IMR-90 (cell line): ENCODE measurements around the gene PCDHGB7. TPM values are rescaled to one million over a fixed set of nuclear protein-coding genes. Genes with fewer than 3 reads are reported as not detected.

Experiments used
- ATAC-seq: fragments of 200-7000 bp; cut with Tn5 transposase; 2 replicates; pipeline ENCODE4 v1.9.1; 2020; ENCODE audit warnings: low read depth, mild to moderate bottlenecking, moderate library complexity
- BruUV-seq: library from RNA; stranded (reverse); fragments of 400-500 nt; replicated peaks from 2 replicates; lab custom pipeline; 2021; lab: Mats Ljungman, UMichigan
- CTCF ChIA-PET: fragments of 300-600 bp; formaldehyde crosslinking; extraction: SDS; loops from one replicate; lab custom pipeline; 2021; ENCODE audit warnings: antibody characterized with exemption; lab: Yijun Ruan, JAX
- POLR2A ChIA-PET: fragments of 300-600 bp; sonication (Branson Sonifier 250); formaldehyde crosslinking; loops from one replicate; lab custom pipeline; 2022; ENCODE audit warnings: antibody characterized with exemption; ENCODE audit not compliant: unreplicated experiment; lab: Charles Lee
- DNase-seq: peaks from one replicate; pipeline ENCODE4 v3.0.0; 2013
- H2AFZ ChIP-seq: replicated peaks from 2 replicates; pipeline ENCODE3; 2013; ENCODE audit warnings: low read length, mild to moderate bottlenecking; ENCODE audit not compliant: poor library complexity
- H2AK5ac ChIP-seq: 2 replicates; pipeline ENCODE4 v1.6.1; 2013; ENCODE audit warnings: low read depth, low read length, inconsistent platforms
- H2AK9ac ChIP-seq: replicated peaks from 2 replicates; pipeline ENCODE3; 2013; ENCODE audit warnings: mild to moderate bottlenecking, low read depth, low read length, moderate library complexity; ENCODE audit not compliant: poor library complexity
- H2BK120ac ChIP-seq: 2 replicates; pipeline ENCODE4 v1.6.1; 2013; ENCODE audit warnings: low read depth, low read length, inconsistent platforms
- H2BK15ac ChIP-seq: 3 replicates; pipeline ENCODE4 v1.6.1; 2013; ENCODE audit warnings: low read depth, low read length, inconsistent platforms
- H2BK20ac ChIP-seq: 2 replicates; pipeline ENCODE4 v1.6.1; 2013; ENCODE audit warnings: low read depth, mild to moderate bottlenecking, inconsistent platforms, low read length, moderate library complexity
- H2BK5ac ChIP-seq: 2 replicates; pipeline ENCODE4 v1.6.1; 2013; ENCODE audit warnings: mild to moderate bottlenecking, low read depth, low read length, inconsistent platforms; ENCODE audit not compliant: poor library complexity, severe bottlenecking
- H3K14ac ChIP-seq: replicated peaks from 2 replicates; pipeline ENCODE4 v1.6.1; 2013; ENCODE audit warnings: low read depth, low read length, inconsistent platforms
- H3K18ac ChIP-seq: 2 replicates; pipeline ENCODE4 v1.6.1; 2013; ENCODE audit warnings: low read depth, low read length, control low read depth
- H3K23ac ChIP-seq: 2 replicates; pipeline ENCODE4 v1.6.1; 2013; ENCODE audit warnings: low read depth, low read length, inconsistent platforms
- H3K27ac ChIP-seq: 2 replicates; pipeline ENCODE4 v1.5.1; 2013; ENCODE audit warnings: mild to moderate bottlenecking, control low read depth, low read length; ENCODE audit not compliant: insufficient read depth
- H3K27me3 ChIP-seq: 2 replicates; pipeline ENCODE4 v1.6.1; 2013; ENCODE audit warnings: low read length; ENCODE audit not compliant: control insufficient read depth, insufficient read depth
- H3K36me3 ChIP-seq: 2 replicates; pipeline ENCODE4 v1.6.1; 2013; ENCODE audit warnings: low read length, mixed read lengths; ENCODE audit not compliant: control insufficient read depth, insufficient read depth
- H3K4ac ChIP-seq: 2 replicates; pipeline ENCODE4 v1.6.1; 2013; ENCODE audit warnings: low read depth, low read length, inconsistent platforms
- H3K4me1 ChIP-seq: 2 replicates; pipeline ENCODE4 v1.6.1; 2013; ENCODE audit warnings: low read length, mixed read lengths; ENCODE audit not compliant: control insufficient read depth, insufficient read depth
- H3K4me2 ChIP-seq: 2 replicates; pipeline ENCODE4 v1.6.1; 2013; ENCODE audit warnings: low read depth, mild to moderate bottlenecking, control low read depth, low read length, moderate library complexity
- H3K4me3 ChIP-seq: 2 replicates; pipeline ENCODE4 v1.5.1; 2013; ENCODE audit warnings: low read depth, mild to moderate bottlenecking, control low read depth, low read length, moderate library complexity; ENCODE audit not compliant: insufficient read depth
- H3K56ac ChIP-seq: 2 replicates; pipeline ENCODE4 v1.6.1; 2013; ENCODE audit warnings: low read length, inconsistent platforms; ENCODE audit not compliant: insufficient read depth; ENCODE audit errors: extremely low read depth
- H3K79me1 ChIP-seq, 2 experiments: 2 replicates each; pipeline ENCODE4 v1.6.1; 2013; ENCODE audit warnings: low read length in 2 of 2, inconsistent platforms in 1 of 2, low read depth in 1 of 2
- H3K9ac ChIP-seq: 2 replicates; pipeline ENCODE4 v1.6.1; 2013; ENCODE audit warnings: low read depth, low read length, control low read depth
- H3K9me1 ChIP-seq: 2 replicates; pipeline ENCODE4 v1.6.1; 2013; ENCODE audit warnings: low read length, inconsistent platforms; ENCODE audit not compliant: insufficient read depth
- H3K9me3 ChIP-seq: 2 replicates; pipeline ENCODE4 v1.6.1; 2013; ENCODE audit warnings: low read length; ENCODE audit not compliant: control insufficient read depth, insufficient read depth
- H4K20me1 ChIP-seq: 2 replicates; pipeline ENCODE4 v1.6.1; 2013; ENCODE audit warnings: low read length, inconsistent platforms; ENCODE audit not compliant: insufficient read depth
- H4K5ac ChIP-seq: 2 replicates; pipeline ENCODE4 v1.6.1; 2013; ENCODE audit warnings: mild to moderate bottlenecking, low read depth, low read length, control low read depth
- H4K8ac ChIP-seq, 2 experiments: 2 replicates each; pipeline ENCODE4 v1.6.1; 2013; ENCODE audit warnings: low read depth in 2 of 2, low read length in 2 of 2, control low read depth in 1 of 2, inconsistent platforms in 1 of 2
- H4K91ac ChIP-seq: 2 replicates; pipeline ENCODE4 v1.6.1; 2013; ENCODE audit warnings: low read depth, low read length, inconsistent platforms; ENCODE audit not compliant: insufficient read depth
- BHLHE40 ChIP-seq: fragments of 150-350 bp; IDR thresholded peaks from 2 replicates; pipeline ENCODE4 v1.6.1; 2016; ENCODE audit warnings: mild to moderate bottlenecking, low read depth, low read length
- FOS ChIP-seq: fragments of 150-350 bp; IDR thresholded peaks from 2 replicates; pipeline ENCODE4 v1.6.1; 2016; ENCODE audit warnings: low read depth, low read length
- MAFK ChIP-seq: IDR thresholded peaks from 2 replicates; pipeline ENCODE4 v1.6.1; 2012; ENCODE audit warnings: low read depth, low read length, improper control_type of control experiment
- NFE2L2 ChIP-seq: fragments of 150-350 bp; IDR thresholded peaks from 2 replicates; pipeline ENCODE4 v1.6.1; 2016; ENCODE audit warnings: low read depth, mild to moderate bottlenecking, low read length
- RCOR1 ChIP-seq: IDR thresholded peaks from 2 replicates; pipeline ENCODE4 v1.6.1; 2012; ENCODE audit warnings: mild to moderate bottlenecking, low read length, improper control_type of control experiment; ENCODE audit not compliant: insufficient replicate concordance
- WGBS, 2 experiments: methylation state at CpG; one replicate each; pipeline versions ENCODE4 v1.1.5 to v1.1.7; 2013; ENCODE audit warnings: missing lambda C conversion rate in 2 of 2; ENCODE audit not compliant: insufficient read length in 1 of 2; ENCODE audit errors: extremely low coverage in 2 of 2; 5-methylcytosine and 5-hydroxymethylcytosine counted together
- dilution Hi-C: fragments of 300-500 bp; cut with HindIII; formaldehyde crosslinking; loops from one replicate; pipeline ENCODE4 v1.14.3; 2018; ENCODE audit warnings: low sequenced_read_pairs; ENCODE audit not compliant: unreplicated experiment
- in situ Hi-C: fragments of 300-500 bp; cut with MboI; formaldehyde crosslinking; loops from 3 replicates; pipeline ENCODE4 v1.14.3; 2019; ENCODE audit warnings: low sequenced_read_pairs, inconsistent platforms, mixed read lengths
- intact Hi-C: fragments of 100-400 bp; cut with micrococcal nuclease; formaldehyde crosslinking; loops from 2 replicates; pipeline ENCODE4 v1.10.0; 2022
- polyA plus RNA-seq, 3 experiments: library from polyadenylated mRNA; depleted of rRNA; stranded (reverse); fragments of >200 nt; gene quantifications; 2 replicates each; pipeline ENCODE4 v1.2.3, GENCODE V29; 2012; ENCODE audit warnings: low replicate concordance in 1 of 3
- total RNA-seq: library from RNA; depleted of rRNA; stranded (reverse); fragments of >200 nt; gene quantifications from 2 replicates; pipeline ENCODE4 v1.2.3, GENCODE V29; 2012

The PCDHGB7 gene
- total and polyA plus RNA-seq, 2 of the 4 experiments (the other 2 are of a cell fraction): 6.3 to 8.1 TPM

DNA sequence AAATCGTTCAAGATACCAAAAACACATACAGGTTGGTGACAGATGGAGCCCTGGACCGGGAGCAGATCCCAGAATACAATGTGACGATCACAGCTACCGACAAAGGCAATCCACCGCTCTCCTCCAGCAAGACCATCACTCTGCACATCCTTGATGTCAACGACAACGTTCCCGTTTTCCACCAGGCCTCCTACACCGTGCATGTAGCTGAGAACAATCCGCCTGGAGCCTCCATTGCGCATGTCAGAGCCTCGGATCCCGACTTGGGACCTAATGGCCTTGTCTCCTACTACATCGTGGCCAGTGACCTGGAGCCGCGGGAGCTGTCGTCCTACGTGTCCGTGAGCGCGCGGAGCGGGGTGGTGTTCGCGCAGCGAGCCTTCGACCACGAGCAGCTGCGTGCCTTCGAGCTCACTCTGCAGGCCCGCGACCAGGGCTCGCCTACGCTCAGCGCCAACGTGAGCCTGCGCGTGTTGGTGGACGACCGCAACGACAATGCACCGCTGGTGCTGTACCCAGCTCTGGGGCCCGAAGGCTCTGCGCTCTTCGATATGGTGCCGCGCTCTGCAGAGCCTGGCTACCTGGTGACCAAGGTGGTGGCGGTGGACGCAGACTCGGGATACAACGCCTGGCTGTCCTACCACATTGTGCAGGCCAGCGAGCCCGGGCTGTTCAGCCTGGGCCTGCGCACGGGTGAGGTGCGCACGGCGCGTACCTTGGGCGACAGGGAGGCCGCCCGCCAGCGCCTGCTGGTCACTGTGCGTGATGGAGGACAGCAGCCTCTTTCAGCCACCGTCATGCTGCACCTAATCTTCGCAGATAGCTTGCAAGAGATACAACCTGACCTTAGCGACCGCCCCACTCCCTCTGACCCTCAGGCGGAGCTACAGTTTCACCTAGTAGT is 45.7 kb upstream of the PCDHGB7 start:
- no peak overlapping the region for H2AK5ac ChIP-seq
- no peak overlapping the region for H3K9ac ChIP-seq
- H3K27ac ChIP-seq: no peak overlapping the region
- no peak overlapping the region; the same call in 1 of the 2 replicates for H3K4me2 ChIP-seq
- no peak overlapping the region for H4K91ac ChIP-seq
- H2BK120ac ChIP-seq: no peak overlapping the region
- peak overlapping the region; percentile 49 for H2AFZ ChIP-seq
- dilution Hi-C loops: no loop called here
- peaks cover 57% of the 10 kb centered on the region for H3K9me3 ChIP-seq
- H2BK20ac ChIP-seq: no peak overlapping the region
- TF ChIP-seq RCOR1: no peak
- no peak for TF ChIP-seq MAFK
- TF ChIP-seq BHLHE40: no peak
- no peak for TF ChIP-seq NFE2L2
- no peak for TF ChIP-seq FOS
- no TSS peak for BruUV-seq
- no peak overlapping the region for H2BK5ac ChIP-seq
- no peaks in the 10 kb centered on the region for H3K9me1 ChIP-seq
- ChIA-PET CTCF (interaction anchor here (1.3 kb wide), 1 partner anchor 192 kb away, joined by 4 read pairs; no protein-coding TSS in a partner anchor), POLR2A (no interaction called here)
- no peaks in the 10 kb centered on the region for H3K27me3 ChIP-seq
- no peak overlapping the region for H3K23ac ChIP-seq
- no peak overlapping the region for H3K4me3 ChIP-seq
- peaks cover 23% of the 10 kb centered on the region for H3K36me3 ChIP-seq
- H4K20me1 ChIP-seq: no peaks in the 10 kb centered on the region
- H3K56ac ChIP-seq: no peak overlapping the region
- 38% methylated on average over 53 of the region's 69 CpGs; no CpG with 5 or more reads in 1 of the 2 experiments for WGBS, 2 experiments
- no peaks in the 10 kb centered on the region for H3K79me1 ChIP-seq
- H4K8ac ChIP-seq: no peak overlapping the region
- H2AK9ac ChIP-seq: no peak overlapping the region
- H2BK15ac ChIP-seq: no peak overlapping the region
- H3K18ac ChIP-seq: no peak overlapping the region
- no peak overlapping the region for H4K5ac ChIP-seq
- H3K14ac ChIP-seq: no peak overlapping the region
- DNase-seq: no peak
- ATAC-seq: no peak
- H3K4me1 ChIP-seq: no peaks in the 10 kb centered on the region
- H3K4ac ChIP-seq: no peak overlapping the region
- in situ Hi-C loops: no loop called here
- intact Hi-C loops: no loop called here
